Neural cell (in vitro differentiated cells): ENCODE measurements around the gene ANKRD10. TPM values are rescaled to one million over a fixed set of nuclear protein-coding genes. Genes with fewer than 3 reads are reported as not detected.
A peak's percentile ranks its signal among the peaks of the same experiment; 100 is the strongest.

Experiments used
- H2AFZ ChIP-seq: fragments of 200-600, 300-800 bp; sonication (generic), shearing (Covaris generic); 2 replicates; pipeline ENCODE4 v1.6.0; 2014; ENCODE audit warnings: low read depth, mild to moderate bottlenecking, antibody characterized with exemption, low read length, moderate library complexity
- H3F3A ChIP-seq: fragments of 200-600 bp; shearing (Covaris generic); 2 replicates; pipeline ENCODE4 v1.6.1; 2016; ENCODE audit warnings: mild to moderate bottlenecking, moderate library complexity, mixed read lengths, antibody characterized with exemption, low read length; ENCODE audit not compliant: insufficient read depth, poor library complexity, severe bottlenecking
- H3K27ac ChIP-seq: fragments of 200-600, 300-800 bp; sonication (generic), shearing (Covaris generic); 2 replicates; pipeline ENCODE4 v1.5.1; 2014; ENCODE audit warnings: mild to moderate bottlenecking, low read length, moderate library complexity
- H3K27me3 ChIP-seq: fragments of 300-800, 200-600 bp; sonication (generic), shearing (Covaris generic); 2 replicates; pipeline ENCODE4 v1.6.0; 2014; ENCODE audit warnings: mild to moderate bottlenecking, low read depth, low read length, moderate library complexity; ENCODE audit not compliant: insufficient read depth
- H3K36me3 ChIP-seq: fragments of 300-800, 200-600 bp; sonication (generic), shearing (Covaris generic); 2 replicates; pipeline ENCODE4 v1.5.1; 2014; ENCODE audit warnings: mild to moderate bottlenecking, antibody characterized with exemption, low read length, moderate library complexity; ENCODE audit not compliant: insufficient read depth
- H3K4me2 ChIP-seq: fragments of 300-800, 200-600 bp; sonication (generic), shearing (Covaris generic); 2 replicates; pipeline ENCODE4 v1.6.0; 2014; ENCODE audit warnings: mild to moderate bottlenecking, low read length
- H3K4me3 ChIP-seq: fragments of 300-800, 200-600 bp; sonication (generic), shearing (Covaris generic); 2 replicates; pipeline ENCODE4 v1.5.1; 2014; ENCODE audit warnings: mild to moderate bottlenecking, low read length, moderate library complexity
- H3K79me2 ChIP-seq: fragments of 200-600 bp; shearing (Covaris generic); replicated peaks from 2 replicates; pipeline ENCODE4 v1.6.0; 2014; ENCODE audit warnings: mild to moderate bottlenecking, low read length, moderate library complexity; ENCODE audit not compliant: insufficient read depth
- H3K9ac ChIP-seq: fragments of 300-800, 200-600 bp; sonication (generic), shearing (Covaris generic); 2 replicates; pipeline ENCODE4 v1.6.1; 2016; ENCODE audit warnings: mild to moderate bottlenecking, low read length, mixed read lengths
- H3K9me2 ChIP-seq: fragments of 200-600 bp; shearing (Covaris generic); 2 replicates; pipeline ENCODE4 v1.6.1; 2016; ENCODE audit warnings: mild to moderate bottlenecking, low read length, mixed read lengths; ENCODE audit not compliant: insufficient read depth
- H3K9me3 ChIP-seq: fragments of 200-600, 300-800 bp; sonication (generic), shearing (Covaris generic); 2 replicates; pipeline ENCODE4 v1.6.1; 2016; ENCODE audit warnings: mild to moderate bottlenecking, mixed run types, low read length, moderate library complexity, mixed read lengths
- H4K20me1 ChIP-seq: fragments of 200-600 bp; shearing (Covaris generic); 2 replicates; pipeline ENCODE4 v1.6.1; 2016; ENCODE audit warnings: mild to moderate bottlenecking, mixed run types; ENCODE audit not compliant: insufficient read depth
- CTCF ChIP-seq: fragments of 450-650 bp; IDR thresholded peaks from 2 replicates; pipeline ENCODE4 v1.5.1; 2014; ENCODE audit warnings: antibody characterized with exemption, mild to moderate bottlenecking, moderate library complexity; ENCODE audit not compliant: poor library complexity, severe bottlenecking
- EP300 ChIP-seq: fragments of 450-650 bp; conservative IDR thresholded peaks from 2 replicates; pipeline ENCODE4 v1.6.1; 2014; ENCODE audit warnings: antibody characterized with exemption, mild to moderate bottlenecking, moderate library complexity; ENCODE audit not compliant: poor library complexity, severe bottlenecking
- EZH2 ChIP-seq: fragments of 200-600, 300-800 bp; shearing (Covaris generic), sonication (generic); IDR thresholded peaks from 2 replicates; pipeline ENCODE4 v1.6.1; 2014; ENCODE audit warnings: antibody characterized with exemption, low read length, borderline replicate concordance, mild to moderate bottlenecking; ENCODE audit not compliant: insufficient read depth, poor library complexity, severe bottlenecking
- MXI1 ChIP-seq: fragments of 450-650 bp; conservative IDR thresholded peaks from 2 replicates; pipeline ENCODE4 v1.6.1; 2014; ENCODE audit warnings: antibody characterized with exemption, mild to moderate bottlenecking; ENCODE audit not compliant: poor library complexity, severe bottlenecking
- POLR2AphosphoS5 ChIP-seq: IDR thresholded peaks from 2 replicates; pipeline ENCODE4 v1.6.1; 2012
- RAD21 ChIP-seq: fragments of 450-650 bp; conservative IDR thresholded peaks from 2 replicates; pipeline ENCODE4 v1.6.1; 2014; ENCODE audit warnings: antibody characterized with exemption, mild to moderate bottlenecking, moderate library complexity
- REST ChIP-seq: IDR thresholded peaks from 2 replicates; pipeline ENCODE4 v1.6.1; 2012; ENCODE audit warnings: borderline replicate concordance
- SMC3 ChIP-seq: fragments of 450-650 bp; conservative IDR thresholded peaks from 2 replicates; pipeline ENCODE4 v1.6.1; 2014; ENCODE audit warnings: antibody characterized with exemption, mild to moderate bottlenecking, moderate library complexity; ENCODE audit not compliant: poor library complexity
- TAF1 ChIP-seq: IDR thresholded peaks from 2 replicates; pipeline ENCODE4 v1.6.1; 2012; ENCODE audit warnings: low read depth
- polyA plus RNA-seq: library from polyadenylated mRNA; depleted of rRNA; stranded (reverse); fragments of >200 nt; gene quantifications from 2 replicates; pipeline ENCODE4 v1.2.3, GENCODE V29; 2014

The ANKRD10 gene
- polyA plus RNA-seq, 1 donor from 2014 or later = 564 TPM

- Histone ChIP-seq H3K4me3 (peak overlapping the region; percentile 87), H3K79me2 (peaks cover 30% of the 10 kb centered on the region), H3F3A (no peaks in the 10 kb centered on the region), H3K4me2 (peak overlapping the region; percentile 96), H3K27me3 (no peaks in the 10 kb centered on the region), H2AFZ (no peak overlapping the region), H3K9me2 (no peaks in the 10 kb centered on the region), H3K36me3 (no peaks in the 10 kb centered on the region), H4K20me1 (peaks cover 25% of the 10 kb centered on the region), H3K9me3 (no peaks in the 10 kb centered on the region), H3K27ac (peak overlapping the region; percentile 99), H3K9ac (peak overlapping the region; percentile 99)
- no peak for TF ChIP-seq POLR2AphosphoS5
- no peak for TF ChIP-seq EP300
- no peak for TF ChIP-seq RAD21
- TF ChIP-seq EZH2 = no peak
- no peak for TF ChIP-seq REST
- TF ChIP-seq TAF1 = no peak
- TF ChIP-seq SMC3 = no peak
- no peak for TF ChIP-seq MXI1
- TF ChIP-seq CTCF = no peak
Measured at GRCh38 chr13:110916301-110917142, 1.7 kb upstream of the ANKRD10 start.

- peak overlapping the region; percentile 99 for H3K27ac ChIP-seq
- no peaks in the 10 kb centered on the region for H3K27me3 ChIP-seq
- H2AFZ ChIP-seq = peak overlapping the region; percentile 74
- no peaks in the 10 kb centered on the region for H3F3A ChIP-seq
- peaks cover 37% of the 10 kb centered on the region for H3K79me2 ChIP-seq
- no peak for TF ChIP-seq EZH2
- no peak for TF ChIP-seq POLR2AphosphoS5
- no peak for TF ChIP-seq SMC3
- no peak for TF ChIP-seq MXI1
- no peak for TF ChIP-seq RAD21
- H3K36me3 ChIP-seq = no peaks in the 10 kb centered on the region
- H3K9ac ChIP-seq = peak overlapping the region; percentile 99
- H3K9me3 ChIP-seq = no peaks in the 10 kb centered on the region
- peak overlapping the region; percentile 96 for H3K4me2 ChIP-seq
- H4K20me1 ChIP-seq = peaks cover 25% of the 10 kb centered on the region
- peak overlapping the region; percentile 87 for H3K4me3 ChIP-seq
- H3K9me2 ChIP-seq = no peaks in the 10 kb centered on the region
Measured at GRCh38 chr13:110915874-110916206, 971 bp upstream of the ANKRD10 start.
